GM21528 (cell line): Measurements from ENCODE around the gene TPRG1L.
"Not testable (repeated sequence)": the region's sequence is repeated elsewhere in the genome, so short reads cannot be mapped to it uniquely, and the experiment has no call there.

Source experiments
- ATAC-seq: cut with Tn5 transposase; IDR thresholded peaks from one replicate; pipeline ENCODE4 v1.9.1; 2021; ENCODE audit warnings: mild to moderate bottlenecking, moderate library complexity; ENCODE audit not compliant: unreplicated experiment, low FRiP score

TPRG1L gene

DNA sequence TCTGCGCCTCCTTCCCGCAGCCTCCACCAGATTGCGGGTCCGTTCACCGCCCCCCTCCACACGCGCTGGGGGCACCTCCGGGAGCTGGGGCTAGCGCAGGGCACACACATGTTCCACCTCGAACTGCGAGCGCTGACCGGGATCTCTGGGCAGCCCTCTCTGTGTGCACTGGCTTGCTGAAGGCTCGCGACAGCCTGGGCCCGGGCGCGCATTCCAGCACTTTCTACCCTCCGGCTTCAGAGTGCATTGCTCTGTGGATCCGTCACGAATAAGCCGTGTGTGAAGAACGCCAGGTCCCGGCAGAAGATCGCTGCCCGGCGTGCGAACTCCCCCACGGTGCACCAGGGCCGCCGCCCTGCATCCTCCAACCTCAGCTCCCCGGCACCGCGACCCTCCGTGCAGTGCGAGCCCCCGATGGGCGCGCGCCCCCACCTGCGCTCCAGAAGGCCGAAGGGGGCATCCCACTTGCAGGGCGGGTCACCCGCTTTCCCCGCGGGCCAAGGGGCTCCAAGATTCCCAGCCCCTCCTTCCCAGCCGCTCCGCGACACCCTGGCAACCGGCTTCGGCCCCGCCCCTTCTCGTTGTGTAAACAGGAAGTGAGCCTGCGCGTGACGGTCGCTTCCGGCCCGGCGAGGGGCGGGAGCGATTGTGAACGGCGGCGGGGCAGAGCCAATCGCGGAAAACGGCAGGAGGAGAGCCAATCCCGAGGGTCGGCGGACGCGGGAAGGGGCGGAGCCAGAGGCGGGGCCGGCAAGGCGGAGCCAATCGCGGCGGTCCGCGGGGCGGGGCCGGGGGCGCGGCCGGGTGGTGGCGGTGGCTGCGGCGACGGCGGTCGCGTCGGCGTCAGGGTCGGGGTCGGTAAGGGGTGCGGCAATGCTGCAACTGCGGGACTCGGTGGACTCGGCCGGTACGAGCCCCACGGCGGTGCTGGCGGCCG, at the start of gene TPRG1L:
Gene TPRG1L, plus strand, starts transcription at position 816 of the 937 bp plus-strand sequence. Its CDS starts 58 bp downstream, at position 874.
- ATAC-seq, result peak; percentile 94

DNA sequence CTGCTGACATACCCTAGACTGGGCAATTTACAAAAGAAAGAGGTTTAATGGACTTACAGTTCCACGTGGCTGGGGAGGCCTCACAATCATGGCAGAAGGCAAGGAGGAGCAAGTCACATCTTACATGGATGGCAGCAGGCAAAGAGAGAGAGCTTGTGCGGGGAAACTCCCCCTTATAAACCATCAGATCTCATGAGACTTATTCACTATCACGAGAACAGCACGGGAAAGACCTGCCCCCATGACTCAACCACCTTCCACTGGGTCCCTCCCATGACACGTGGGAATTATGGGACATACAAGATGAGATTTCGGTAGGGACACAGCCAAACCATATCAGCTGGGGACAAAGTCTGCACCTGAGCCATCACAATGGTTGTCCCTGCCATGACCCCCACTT, 49.3 kb upstream of the TPRG1L start:
- ATAC-seq, result not testable (repeated sequence)

DNA sequence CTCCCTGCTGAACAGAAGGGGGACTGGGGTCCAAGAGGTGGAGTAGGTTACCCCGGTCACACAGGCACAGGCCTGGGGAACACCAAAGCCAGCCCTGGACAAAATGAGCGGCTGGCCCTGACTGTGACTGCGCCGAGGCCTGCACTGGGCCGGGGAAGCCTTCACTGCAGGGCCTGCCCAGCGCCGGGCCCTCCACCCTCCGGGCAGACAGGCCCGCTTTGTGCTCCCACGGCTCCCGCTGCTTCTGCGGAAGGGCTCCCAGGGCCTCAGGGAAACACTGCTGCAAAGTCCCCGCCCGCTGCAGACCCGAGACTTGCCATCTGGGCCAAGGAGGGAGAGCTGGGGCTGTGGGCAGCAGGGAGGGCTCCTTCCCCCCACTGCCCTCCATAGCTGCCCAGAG, 48.8 kb upstream of the TPRG1L start:
- ATAC-seq, result no peak

DNA sequence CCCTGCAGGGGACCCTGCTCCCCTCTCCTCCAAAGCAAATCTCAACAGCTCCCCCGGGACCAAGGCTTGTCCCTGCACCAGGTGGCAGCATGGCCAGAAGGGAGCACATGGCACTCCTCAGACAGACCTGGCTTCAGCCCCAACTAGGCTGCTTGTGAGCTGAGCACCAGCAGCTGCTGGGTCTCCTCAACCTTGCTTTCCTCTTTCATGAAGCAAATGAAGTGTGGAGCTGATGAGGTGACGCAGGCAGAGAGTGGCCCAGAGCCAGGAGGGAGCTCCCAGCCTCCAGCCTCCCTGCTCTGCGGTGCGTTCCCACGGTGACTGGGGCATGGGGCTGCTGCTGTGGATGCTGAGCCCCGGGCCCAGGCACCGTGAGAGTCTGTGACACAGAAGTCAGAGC, 47.5 kb upstream of the TPRG1L start:
- ATAC-seq, result no peak

DNA sequence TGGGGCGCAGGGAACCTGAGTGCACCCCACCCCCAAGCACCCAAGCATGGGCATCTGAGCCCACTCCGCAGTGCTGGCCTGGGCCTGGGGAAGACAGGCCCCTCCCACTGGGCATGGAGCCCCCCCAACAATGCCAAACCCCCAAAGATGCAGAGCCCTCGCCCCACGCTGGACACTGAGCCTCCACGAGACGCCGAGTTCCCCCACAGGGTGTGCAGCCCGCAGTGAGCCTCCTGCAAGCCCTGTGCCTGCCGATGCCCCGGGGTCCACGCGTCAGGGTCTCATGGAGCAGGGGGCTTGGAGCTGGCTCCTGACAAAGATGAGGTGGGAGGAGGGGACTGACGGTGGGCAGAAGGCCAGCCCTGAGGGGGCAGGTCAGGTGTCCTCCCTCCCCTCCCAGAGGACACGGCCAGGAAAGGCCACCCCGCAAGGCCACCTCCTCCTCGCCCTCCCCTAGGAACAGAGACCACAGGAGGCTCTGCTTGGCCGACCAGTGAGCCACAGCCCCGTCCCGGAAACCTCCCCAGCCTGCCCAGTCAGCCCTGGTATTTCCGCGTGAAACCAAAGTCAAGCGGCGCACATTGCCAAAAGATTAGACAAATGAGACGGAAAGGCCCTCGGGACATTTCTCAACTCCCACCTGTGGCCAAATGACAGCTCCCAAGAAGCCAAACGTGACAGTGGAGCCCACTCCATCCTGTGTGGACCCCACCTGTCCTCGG, 46.9 kb upstream of the TPRG1L start:
- no peak for ATAC-seq

DNA sequence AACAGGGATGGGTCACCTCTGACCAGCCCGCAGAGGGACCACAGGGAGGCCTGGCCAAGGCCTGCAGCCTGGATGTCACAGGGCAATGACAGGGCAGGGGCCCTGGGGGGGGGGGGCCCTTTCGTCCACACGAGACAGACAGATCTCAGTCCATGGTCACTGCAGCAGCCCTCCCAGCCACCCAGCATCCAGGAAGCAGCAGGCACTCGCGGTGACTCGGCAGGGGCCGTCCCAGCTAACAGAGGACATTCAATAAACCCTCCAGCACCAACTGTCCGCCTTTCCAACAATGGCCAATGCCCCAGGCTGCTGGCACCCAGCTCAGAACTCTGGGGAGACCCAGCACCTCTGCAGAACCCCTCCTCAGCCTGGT, 46.4 kb upstream of the TPRG1L start:
- ATAC-seq, result no peak

DNA sequence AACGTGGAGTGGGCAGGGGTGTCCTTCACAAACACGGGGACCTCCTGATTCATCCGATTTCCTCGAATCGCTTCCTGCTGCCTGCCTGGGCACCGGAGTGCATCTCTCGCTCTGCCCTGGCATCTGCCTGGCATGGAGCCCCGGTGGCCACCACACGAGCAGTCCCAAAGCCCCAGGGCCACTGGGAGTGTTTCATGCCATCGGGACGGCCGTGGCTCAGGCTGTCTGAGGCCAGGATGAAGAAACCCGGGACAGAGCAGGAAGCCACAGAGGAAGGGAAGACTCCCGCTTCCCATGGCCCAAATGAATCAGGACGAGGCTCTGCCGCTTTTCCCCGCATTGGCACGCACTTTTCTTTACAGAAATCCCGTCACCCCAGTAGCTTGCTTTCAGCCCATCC, 45.9 kb upstream of the TPRG1L start:
- ATAC-seq, result no peak

DNA sequence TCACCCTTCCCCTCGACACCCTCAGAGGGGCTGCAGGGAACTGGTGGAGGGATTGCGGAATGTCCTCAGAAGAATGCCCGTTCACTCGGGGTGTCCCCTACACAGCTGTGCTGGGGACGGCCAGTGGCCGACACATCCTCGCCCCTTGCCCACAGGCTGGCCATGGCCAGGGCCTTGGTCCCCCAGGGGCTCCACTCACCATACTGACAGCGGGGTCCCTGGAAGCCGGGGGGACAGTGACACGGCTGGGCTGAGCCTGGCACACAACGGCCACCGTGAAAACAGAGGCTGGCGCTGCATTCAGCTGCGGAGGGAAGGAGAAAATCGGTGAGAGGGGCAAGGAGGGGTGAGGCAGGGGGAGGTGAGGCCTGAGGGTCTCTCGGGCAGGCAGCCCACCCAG, 45.2 kb upstream of the TPRG1L start:
- ATAC-seq, result no peak

DNA sequence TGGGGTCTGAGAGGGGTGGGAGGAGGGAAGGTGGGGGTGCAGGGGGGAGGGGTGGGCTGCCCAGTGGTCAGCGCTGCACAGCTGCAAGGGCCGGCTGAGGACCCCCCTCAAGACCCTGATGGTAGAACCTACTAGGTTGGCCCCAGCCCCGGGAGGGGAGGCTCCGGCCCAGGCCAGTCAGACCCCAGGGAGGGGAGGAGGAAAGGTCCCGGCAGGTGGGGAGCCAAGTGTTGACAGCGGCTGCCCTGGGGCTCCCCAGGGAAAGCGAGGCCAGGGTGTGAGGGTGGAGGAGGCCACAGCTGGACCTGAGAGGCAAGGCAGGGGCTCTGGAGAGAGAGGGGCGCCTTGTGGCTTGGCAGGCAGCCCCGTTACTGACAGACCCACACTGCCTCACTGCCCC, 44.6 kb upstream of the TPRG1L start:
- no peak for ATAC-seq

DNA sequence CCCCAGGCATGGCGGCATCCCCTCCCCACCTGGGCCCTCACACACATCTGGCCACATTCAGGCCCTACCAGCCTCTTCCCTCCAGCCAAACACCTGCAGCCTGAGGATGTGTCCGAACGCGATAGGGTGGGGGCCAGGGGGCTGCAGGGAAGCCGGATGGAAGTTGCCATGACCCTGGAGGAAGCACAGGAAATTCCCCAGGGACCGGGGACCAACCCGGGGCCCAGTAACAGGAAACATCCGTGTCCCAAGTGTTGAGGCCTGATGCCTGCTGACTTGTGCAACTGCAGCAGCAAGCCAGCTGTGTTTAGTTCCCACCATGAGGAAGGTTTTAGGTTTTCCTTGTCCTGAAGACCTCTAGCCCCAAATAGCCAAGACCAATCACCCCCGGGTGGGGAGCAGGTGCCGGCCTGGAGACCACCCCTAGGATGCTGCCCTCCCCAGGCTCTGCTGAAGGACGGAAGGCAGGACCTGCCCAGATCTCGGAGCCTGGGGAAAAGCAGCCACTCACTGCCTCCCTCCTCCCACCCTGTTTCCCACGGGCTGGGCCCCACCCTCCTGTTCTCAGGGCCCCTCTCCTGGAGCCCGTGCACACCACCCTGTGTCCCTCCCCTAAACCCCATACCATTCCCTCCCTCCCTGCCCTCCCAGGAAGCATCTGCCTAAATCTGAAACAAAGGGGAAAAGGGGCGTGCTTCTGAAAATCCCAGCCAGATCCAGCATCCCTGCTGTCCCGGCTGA, 43.3 kb upstream of the TPRG1L start:
- no peak for ATAC-seq

DNA sequence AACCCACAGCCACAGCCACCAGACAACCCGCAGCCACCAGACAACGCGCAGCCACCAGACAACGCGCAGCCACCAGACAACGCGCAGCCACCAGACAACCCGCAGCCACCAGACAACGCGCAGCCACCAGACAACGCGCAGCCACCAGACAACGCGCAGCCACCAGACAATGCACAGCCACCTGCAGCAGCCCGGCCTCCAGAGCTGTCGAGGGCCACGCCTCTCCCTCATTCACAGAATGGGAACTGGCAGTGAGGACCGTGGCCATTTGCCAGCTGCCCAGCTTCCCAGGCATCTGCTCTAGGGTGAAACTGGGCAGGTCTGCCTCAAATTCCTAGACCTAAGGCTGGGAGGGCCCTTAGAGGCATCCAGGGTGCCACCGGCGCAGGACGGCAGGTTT, 41.1 kb upstream of the TPRG1L start:
- ATAC-seq, result not testable (repeated sequence)

DNA sequence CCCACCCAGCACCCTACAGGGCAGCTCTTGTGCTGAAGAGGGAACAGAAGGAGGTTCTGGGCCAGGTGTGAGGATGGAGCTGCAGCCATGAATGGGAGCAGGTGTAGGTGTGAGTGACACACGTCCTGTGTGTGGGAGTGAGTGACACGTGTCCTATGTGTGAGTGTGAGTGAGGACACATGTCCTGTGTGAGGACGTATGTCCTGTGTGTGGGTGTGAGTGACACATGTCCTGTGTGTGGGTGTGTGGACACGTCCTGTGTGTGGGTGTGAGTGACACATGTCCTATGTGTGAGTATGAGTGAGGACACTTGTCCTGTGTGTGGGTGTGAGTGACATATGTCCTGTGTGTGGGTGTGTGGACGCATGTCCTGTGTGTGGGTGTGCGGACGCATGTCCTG, 39.9 kb upstream of the TPRG1L start:
- no peak for ATAC-seq

DNA sequence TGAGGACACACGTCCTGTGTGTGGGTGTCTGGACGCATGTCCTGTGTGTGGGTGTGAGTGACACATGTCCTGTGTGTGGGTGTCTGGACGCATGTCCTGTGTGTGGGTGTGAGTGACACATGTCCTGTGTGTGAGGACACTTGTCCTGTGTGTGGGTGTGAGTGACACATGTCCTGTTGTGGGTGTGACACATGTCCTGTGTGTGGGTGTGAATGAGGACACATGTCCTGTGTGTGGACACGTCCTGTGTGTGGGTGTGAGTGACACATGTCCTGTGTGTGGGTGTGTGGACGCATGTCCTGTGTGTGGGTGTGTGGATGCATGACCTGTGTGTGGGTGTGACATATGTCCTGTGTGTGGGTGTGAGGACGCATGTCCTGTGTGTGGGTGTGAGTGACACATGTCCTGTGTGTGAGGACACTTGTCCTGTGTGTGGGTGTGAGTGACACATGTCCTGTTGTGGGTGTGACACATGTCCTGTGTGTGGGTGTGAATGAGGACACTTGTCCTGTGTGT, 39.4 kb upstream of the TPRG1L start:
- ATAC-seq, result not testable (repeated sequence)

DNA sequence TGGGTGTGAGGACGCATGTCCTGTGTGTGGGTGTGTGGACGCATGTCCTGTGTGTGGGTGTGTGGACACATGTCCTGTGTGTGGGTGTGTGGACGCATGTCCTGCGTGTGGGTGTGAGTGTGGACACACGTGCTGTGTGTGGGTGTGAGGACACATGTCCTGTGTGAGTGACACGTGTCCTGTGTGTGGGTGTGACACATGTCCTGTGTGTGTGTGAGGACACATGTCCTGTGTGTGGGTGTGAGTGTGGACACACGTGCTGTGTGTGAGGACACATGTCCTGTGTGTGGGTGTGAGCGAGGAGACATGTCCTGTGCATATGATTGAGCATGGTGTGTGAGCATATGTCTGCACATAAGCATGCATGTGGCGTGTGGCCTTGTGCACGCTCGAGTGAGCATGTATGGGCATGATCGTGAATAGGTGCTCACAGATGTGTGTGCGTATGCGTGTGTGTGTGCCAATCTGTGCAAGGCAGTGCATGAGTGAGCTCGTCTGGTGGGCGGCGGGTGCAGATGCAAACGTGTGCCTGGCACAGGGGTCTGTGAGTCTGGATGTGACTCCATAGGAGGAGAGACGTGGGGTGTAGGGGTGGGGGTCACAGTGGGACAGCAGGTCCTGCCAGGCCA, 38.8 kb upstream of the TPRG1L start:
- no peak for ATAC-seq

DNA sequence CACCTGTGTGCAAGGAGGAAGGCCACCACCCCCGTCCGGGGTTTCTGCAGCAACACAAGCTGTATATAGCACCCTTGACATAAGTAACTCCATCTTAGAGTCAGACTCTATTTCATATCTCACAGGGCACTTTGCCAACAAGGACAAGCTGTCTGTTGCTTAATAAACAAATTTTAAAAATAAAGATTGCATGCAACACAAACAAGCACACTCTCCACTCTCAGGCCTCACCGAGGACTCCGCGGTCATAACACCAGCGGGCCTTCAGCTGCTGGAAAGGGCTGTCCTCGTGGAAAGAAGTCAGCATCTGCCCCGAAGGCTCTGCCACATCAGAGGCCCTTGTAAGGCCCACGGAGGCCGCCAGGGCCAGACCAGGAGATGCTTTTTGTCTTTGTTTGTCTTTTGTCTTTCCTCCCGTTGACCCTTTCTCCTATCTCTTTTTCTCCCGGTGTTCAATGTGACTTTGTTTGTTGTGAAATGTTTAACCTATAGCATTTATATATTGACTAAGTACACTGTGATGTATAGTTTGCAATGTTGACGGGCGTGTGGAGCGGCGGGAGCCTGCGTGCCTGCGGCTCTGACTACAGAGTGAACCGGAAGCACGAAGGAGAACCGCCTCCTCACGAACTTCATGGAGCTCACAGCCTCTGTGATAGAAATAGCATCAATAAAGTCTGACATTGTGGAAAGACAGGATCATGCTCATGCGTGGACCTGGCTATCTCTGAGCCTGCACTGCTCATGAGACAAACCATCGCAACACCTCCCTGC, 37.6 kb upstream of the TPRG1L start:
- no peak for ATAC-seq

DNA sequence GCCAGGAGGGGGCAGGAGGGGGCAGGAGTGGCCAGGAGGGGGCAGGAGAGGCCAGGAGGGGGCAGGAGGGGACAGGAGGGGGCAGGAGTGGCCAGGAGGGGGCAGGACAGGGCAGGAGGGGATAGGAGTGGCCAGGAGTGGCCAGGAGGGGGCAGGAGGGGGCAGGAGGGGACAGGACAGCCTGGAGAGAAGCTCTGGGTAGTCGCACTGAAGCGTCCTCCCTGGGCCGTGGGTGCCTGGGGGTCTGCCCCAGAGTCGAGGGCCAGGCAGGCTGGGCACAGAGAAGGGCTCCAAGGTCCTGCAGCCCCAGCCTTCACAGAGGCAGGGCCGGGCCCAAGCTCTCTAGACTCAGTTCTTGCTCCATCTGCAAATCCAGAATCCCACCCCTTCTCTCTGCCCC, 36.4 kb upstream of the TPRG1L start:
- ATAC-seq, result no peak

DNA sequence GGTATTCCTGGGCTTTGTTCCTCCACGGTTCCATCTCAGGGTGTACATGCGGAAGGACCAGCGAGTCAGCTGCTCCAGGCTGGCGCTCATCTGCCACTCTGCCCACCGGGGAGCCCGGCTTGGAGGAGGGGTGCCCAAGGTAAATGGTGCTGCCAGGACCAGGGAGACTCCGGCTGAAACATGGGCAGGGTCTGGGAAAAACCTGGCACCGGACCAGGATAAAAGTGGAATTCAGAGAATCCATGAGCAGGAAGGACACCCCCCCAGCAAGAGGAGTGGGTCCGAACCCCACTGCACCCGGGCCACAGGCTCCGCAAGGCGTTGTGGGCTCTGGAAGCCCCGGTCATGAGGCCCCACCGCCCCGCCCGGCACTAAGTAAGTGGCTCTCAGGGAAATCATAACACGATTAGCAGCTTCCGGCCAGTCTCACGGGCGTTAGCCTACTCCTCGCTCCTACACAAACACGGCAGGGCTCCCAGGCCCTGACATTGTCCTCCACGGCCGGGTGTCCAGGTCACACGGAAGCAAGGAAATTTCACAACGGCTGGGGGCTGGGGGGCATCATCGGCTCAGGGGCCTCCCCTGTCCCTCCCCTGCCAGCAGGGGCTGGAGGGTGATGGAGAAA, 34.6 kb upstream of the TPRG1L start:
- ATAC-seq, result no peak

DNA sequence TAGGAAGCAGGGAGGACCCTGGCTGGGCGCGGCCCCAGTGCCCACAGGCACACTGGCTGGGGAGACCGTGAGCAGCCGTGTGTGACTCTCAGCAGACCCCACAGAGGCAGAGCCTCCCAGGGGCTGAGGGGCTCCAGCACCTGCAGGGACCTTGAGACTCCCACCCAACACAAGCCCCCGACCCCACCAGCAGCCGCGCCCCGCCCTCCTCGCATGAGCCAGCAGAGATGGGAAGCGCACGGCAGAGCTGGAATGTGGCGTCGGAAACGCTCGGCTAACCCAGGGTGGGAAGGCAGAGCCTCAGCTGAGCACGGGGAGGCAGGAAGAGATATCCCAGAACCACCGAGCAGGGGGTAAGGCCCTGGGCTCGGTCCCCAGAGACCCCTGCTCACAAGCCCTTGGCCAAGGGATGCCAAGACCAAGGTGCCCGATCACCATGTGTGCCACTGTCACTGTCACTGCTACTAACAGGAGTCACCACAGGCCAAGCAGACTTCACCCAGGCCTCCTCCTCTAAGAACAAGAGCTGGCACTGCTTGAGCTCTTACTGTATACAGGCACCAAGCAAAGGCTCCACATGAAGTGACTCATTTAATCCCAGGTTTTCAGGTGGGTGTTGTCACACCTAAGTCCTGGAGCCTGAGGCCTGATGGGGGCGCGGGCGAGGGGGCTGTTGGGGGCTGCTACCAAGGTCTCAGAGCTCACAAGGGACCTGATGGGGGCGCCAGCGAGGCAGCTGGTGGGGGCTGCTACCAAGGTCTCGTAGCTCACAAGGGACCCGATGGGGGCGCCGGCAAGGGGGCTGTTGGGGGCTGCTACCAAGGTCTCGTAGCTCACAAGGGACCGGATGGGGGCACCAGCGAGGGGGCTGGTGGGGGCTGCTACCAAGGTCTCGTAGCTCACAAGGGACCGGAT, 33.6 kb upstream of the TPRG1L start:
- no peak for ATAC-seq
